AG20443 (cell line): Measurements from ENCODE around the gene SPRED2.
A peak's percentile ranks its signal among the peaks of the same experiment; 100 is the strongest.

Experiments
- DNase-seq: peaks from one replicate; pipeline ENCODE4 v3.0.0; 2012; ENCODE audit warnings: low spot score, mixed read lengths

SPRED2 gene

DNA sequence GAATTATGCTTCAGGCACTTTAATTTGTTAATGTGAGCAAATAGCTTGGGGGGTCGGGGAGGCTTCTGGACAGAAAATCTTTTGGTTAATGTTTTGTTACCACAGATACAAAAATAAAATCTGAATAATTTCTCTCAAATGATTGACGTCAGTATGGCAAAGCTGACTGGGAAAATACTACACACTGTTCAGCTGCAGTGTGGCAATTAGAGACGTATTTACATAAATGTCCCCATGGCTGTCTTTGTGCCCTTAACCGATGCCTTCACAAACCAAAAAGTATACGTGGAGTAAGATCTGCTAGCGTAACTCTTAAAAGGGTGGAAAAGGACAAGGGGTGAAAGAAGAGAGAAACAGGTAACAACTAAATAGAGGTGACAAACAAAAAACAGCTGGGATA lies 121.3 kb downstream of the SPRED2 start:
- no peak for DNase-seq

DNA sequence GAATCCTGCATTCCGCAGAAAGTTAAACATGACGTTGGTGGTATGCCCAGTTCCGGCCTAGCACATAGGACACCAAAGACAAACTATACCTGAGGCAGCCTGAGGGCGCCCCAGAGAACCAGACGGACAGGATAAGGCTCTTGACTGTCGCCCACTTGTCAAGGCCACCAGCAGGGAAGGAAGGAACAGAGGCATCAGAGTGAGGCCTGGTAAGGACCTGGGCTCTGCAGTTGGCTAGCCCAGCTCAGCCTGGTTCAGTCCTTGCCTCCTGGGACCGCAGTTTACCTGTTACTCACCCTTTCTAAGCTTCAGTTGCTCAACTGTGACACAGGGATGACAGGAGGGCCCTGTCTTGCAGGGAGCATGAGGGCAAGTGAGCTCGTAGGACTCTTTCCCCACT lies 122.7 kb downstream of the SPRED2 start:
- no peak for DNase-seq

DNA sequence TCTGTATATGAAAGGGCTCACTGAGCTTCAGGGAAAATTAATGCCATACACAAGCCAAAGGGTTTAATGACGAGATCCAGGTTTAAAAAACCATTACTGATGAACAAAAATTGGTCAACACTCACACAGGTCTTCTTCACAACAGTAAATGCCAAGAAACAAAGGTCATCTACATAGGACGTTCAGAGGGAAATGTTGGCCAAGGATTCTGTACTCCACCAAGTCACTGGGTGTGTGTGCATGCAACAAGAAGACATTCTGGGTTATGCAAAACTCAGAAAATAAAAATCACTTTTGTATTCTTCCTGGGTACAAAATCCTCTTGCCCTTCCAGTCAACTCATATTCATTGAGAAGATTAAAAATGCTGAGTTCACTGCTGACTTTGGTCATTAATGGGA lies 126.5 kb downstream of the SPRED2 start:
- DNase-seq = no peak

DNA sequence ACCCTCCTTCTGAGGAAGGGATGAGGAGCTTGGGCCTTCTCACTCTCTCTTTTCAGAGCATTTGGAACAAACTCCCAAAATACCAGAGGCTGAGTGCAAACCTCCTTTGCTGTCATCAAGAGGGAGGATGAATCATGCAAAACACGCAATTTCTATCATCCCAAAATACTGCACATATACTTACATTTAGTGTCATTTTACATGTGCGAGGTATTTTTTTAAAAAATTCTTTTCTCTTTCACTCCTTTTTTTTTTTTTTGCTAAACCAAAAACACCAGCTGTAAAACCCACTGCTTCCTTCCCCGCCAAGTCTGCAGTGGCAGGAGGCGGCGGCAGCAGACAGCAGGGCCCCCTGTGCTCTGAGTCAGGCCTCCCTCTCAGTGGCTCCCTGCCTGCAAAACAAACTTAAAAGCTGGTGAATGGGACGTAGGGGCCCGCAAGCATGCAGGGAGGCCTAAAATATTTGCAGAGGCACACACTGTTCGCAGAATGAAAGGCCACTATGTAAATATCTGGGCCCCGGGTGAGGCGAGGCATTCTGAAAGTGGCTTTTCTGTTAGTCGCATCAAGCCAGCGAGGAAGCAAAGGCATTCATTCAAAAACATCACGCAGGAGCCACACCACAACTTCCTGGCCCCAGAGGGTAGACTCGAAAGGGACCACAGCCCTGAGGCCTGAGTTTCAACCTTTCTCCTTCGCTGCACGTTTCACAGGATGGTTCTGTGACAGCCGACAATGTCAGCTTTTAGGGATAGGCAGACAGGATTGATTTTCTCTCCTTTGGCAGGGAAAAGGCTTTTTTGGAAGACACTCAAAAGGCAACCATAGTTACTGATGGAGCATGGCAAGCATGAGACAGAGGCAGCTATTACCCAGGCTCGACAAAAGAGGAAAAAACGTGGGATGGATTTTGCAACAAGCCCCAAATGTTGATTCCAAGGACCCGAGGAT lies 131.4 kb downstream of the SPRED2 start:
- DNase-seq = peak; percentile 91

DNA sequence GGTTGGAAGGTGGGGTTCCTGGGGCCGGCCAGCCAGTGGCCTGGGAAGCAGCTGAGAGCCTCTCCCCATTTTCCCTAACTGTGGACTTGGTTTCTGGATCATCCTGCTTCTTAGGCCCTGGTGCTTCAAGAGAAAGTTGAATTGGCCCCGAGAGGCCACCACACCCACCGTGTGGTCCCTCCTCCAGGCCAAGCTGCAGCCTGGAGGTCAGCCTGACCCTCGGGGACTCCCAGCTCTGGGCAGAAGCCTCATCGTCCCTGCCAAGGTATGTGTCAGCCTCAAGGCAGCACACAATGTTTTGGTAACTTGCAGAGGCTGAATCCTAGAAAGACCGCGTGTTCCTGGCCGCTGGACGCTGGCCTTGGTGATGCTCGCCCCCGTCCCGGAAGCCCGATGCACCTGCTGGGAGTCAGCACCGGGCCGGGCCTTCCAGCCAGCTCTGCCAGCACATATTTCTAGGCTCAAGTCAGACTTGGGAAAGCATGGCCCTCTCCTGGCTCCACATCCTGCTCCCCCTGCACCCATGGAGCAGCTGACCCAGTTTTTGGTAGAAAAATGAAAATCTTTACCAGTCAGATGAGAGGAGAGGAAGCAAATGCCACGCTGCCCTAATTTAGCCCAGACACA lies 132.2 kb downstream of the SPRED2 start:
- DNase-seq = peak; percentile 90

DNA sequence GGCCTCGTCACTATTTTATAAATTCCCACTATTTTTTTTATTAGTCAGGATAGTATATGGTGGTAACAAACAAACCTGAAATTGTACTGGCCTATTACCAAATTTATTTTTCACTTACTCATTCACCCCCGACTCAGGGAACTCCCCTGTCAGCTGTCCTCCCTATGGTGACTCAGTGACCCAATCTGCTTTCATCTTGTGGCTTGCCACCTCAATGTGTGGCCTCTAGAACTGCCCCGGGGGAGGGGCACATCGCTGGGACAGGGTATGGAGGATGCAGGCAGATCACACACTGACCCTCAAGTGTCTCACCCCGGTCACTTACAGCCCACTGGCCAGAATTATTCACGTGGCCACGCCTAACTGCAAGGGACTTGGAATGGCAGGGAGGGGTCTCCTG lies 133.2 kb downstream of the SPRED2 start:
- no peak for DNase-seq

DNA sequence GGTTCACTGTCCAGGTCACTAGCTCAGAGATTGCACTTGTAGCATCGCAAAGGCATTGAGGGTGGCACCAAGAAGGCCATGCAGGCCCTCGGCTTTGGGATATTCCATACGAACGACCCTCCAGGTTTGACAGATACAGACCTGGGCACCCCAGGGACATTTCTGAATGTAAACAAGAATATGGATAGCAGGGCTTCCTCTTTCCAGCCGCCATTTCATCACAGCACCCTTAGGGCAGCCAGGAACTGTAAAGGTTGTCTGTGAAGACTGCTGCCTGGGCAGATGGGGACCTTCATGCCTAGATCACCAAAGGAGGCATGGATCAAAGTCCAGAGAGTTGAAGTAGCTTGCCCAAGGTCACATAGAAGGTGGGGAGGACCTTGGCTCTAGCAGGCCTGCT lies 134.3 kb downstream of the SPRED2 start:
- no peak for DNase-seq

DNA sequence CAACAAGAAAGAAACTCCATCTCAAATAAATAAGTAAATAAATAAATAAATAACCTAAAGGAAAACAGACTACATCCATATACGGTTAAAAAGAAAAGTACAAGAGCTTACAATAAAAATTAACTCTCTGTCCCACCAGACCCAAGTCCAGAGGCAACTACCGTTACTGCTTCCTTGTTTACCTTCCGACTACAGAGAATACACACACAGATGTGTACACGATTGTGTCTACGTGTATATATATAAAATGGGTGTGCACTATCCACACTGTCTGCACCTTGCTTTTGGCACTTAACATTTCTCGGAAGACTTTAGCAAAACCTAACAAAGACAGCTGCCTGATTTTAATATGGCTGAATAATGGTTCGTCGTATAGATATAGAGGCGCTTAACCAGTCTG lies 134.9 kb downstream of the SPRED2 start:
- no peak for DNase-seq

DNA sequence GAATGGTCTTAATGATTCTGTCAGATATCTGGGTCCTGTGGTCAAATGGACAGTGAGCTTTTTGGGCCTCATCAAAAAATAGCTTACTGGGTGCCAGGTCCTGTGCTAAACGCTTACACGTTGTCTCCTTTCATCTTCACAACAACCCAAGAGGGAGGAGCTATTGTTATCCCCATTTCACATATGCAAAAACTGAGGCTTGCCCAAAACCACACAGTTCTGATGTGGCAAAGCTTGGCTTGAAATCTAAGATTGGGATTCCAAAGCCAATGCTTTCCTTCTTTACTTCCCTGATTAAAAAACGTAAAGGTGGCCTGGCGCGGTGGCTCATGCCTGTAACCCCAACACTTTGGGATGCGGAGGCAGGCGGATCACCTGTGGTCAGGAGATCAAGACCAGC lies 135.4 kb downstream of the SPRED2 start:
- no peak for DNase-seq

DNA sequence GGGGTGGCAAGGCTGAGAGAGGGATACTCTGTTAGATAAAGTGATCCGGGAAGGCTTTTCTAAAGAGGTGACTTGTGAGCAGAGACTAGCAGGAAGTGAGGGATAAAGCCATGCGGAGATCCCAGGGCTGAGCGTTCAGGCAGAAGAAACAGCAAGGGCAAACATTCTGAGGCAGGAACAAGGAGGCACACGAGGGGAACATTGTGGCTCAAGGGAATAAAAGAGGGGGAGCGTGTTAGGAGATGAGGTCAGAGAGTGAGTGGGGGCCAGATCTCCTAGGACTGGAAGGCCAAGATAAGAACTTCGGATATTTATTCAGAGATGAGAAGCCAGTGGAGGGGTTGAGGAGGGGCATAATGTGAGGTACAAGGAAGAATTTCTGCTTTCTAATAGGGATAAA lies 137.7 kb downstream of the SPRED2 start:
- no peak for DNase-seq

DNA sequence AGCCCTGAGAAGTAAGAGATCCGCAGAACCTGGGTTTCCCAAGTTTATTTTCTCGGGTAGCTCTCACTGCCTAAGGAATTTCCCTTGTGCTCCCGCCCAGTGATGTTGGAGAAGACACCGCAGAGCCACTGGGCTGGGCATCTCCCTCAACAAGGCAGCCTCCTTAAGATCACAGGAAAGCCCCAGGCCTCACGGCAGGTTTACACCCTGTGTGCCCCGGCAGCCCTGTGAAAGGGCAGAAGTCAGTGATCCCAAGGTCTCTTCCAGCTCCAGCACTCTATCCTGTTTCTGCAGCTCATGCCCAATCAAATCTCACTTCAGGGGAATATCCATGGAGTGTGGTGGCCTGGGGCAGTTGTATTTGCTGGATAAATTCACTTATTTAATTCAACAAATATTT lies 138.3 kb downstream of the SPRED2 start:
- DNase-seq = no peak

DNA sequence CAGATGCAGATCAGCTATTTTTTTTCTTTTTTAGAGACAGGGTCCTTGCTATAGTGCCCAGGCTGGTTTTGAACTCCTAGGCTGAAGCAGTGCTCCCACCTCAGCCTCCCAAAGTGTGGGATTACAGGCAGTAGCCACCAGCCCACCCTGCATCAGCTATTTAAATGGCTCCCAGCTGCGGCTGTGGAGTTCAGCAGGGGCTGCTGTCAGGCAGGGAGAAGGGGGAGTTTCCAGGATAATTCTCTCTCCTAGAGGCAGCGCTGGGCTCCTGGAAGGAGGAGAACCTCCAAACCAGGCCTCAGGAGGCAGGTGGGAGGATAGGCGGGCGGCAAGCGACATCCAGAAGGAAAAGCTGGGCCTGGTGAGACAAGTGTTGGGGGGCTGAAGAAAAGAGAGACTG lies 139.0 kb downstream of the SPRED2 start:
- DNase-seq = no peak

DNA sequence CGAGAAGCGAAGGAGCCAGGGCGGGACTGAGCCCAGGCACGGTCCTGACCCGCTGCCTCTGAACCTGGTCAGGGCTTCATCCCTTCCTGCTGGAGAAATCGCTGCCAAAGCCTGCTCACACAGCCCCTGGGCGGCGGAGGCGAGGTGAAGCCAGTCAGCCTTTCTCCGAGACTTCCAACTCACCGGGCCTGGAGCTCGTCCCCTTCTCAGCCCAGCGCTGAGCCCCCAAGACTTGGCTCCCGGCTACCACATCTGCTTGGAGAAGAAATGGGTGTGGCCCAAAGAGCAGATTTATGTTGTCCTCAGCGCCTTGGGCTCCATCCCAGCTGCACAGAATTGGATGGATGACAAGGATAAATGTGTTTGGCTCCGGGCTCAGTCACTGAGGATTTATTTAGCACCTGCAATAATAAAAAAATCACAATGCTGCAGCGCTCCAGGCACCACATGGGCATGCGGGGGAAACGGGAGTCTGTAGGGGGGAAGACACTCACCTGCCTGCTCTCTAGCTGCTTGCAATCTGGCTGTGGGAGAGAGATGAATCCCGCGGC lies 139.9 kb downstream of the SPRED2 start:
- no peak for DNase-seq

DNA sequence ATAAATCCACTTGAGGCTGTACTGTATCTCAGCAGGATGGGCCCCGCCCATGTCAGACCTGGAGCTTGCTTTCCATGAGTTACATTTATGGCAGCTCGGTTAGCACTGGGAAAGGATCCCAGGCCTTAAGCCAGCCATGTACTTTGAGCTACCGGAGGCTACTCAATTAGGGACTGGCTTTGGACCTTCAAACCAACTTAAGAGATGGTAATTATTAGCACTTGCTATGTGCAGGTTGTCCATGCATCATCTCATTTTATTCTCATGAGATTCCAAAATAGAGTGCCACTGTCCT lies 140.3 kb downstream of the SPRED2 start:
- no peak for DNase-seq

DNA sequence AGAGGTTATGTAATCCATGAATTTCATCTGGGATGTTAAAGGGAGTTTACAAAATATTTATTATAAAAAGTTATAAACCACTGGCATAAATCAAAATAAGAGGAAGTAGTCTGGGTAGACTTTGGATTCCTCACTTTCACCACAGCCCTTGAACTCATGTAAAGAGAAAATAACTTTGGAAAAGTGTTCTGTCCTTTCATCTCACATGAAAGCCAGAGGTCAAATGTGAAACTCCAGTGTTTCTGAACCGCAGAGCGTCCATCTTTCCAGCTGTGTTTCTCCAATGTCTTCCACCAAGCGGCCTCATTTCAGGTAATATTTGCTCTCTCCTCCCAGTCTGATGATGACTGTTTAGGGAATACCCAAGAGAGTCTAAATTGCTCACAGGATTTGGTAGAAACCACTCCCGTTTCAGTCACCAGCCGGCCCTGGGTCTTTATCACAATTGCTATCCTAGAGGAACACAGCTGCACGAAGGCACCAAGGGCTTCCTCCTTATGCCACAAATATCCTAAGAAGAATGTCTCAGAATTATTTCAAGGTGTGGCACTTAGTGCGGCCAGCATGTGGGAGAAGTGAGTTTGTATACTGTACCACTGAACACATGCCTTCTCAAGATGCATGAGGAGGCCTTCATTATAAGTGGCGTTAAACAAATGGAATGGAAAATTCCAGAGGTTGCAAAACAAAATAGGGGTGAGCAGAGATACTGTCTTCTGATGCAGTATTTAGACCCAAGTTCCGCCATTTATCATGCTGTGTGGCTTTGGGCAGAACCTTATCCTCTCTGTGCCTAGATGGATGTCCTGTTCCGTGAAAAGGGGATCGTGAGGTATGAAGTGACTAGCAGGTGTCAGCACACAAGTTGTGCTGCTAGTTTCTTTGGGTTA lies 140.9 kb downstream of the SPRED2 start:
- DNase-seq = no peak

DNA sequence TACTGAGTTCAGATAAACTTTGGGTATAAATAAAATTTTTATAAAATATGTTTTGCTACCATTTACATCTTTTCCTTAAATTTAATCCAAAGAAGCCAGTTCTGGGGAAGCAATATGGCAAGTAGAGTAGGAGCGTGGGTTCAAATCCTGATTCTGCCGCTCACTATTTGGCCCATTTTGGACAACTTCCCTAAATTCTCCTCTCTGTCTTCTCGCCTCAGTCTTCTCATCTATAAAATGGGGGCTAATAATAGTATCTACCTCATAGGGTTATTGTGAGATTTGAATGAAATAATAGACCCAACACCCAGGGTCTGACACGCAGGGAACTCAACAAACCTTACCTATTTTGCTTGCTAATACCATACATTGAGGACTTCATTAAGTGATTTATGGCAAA lies 145.0 kb downstream of the SPRED2 start:
- no peak for DNase-seq

DNA sequence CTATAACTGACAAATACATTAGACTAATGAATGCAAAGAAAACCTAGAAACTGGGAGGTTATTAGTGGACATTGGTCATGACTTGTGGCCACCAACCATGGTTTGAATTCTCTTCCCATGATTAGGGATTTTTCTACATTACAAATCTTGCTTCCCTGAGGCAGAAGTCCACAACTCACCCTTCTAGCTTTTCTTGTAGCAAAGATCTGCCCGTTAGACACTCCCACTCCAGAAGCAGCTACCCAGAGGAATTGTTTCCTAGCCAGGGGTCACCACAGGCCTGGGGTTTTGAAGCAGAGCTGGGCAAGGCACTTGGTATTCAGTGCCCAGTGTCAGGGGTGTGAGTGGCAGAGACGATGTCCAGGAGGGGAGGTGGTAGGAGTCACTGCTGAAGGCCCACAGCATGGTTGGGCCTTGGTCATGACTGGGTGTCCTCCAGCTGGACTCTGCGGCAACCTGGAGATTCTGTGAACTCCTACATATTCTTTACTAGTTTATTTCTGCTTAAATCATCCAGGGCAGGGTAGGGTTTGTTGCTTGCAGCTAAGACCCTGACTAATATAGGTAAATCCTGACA lies 149.8 kb downstream of the SPRED2 start:
- DNase-seq = no peak

DNA sequence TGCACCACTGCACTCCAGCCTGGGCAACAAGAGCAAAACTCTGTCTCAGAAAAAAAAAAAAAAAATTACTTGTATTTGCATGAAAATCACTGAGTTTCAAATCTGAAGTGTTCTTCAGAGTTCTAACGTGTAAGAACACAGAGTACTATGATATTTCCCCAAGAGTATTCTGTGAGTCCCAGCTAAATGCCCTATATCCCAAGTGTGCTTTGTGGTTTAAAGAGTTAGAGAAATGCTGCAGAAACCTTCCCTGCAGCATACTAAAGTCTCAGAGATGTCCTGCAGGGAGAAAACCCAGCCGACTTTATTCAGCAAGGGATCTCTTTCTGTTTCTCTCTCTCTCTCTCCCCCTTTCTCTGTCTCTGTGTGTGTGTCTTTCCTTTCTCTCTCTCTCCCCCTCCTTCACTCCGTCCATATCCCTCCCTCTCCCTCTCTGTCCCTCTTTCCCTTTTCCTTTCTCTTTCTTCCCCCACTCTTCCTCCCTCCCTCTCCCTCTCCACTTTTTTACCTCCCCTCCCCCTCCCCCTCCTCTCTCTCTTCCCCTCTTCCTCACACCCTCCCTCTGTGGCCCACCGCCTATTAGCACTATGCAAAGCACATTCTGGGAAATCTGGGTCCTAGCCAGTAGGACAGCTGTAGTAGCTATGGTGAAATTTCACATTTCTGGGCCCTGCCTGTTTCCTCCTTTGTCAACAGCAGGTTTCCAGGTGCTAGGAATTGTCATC lies 150.6 kb downstream of the SPRED2 start:
- DNase-seq = no peak

DNA sequence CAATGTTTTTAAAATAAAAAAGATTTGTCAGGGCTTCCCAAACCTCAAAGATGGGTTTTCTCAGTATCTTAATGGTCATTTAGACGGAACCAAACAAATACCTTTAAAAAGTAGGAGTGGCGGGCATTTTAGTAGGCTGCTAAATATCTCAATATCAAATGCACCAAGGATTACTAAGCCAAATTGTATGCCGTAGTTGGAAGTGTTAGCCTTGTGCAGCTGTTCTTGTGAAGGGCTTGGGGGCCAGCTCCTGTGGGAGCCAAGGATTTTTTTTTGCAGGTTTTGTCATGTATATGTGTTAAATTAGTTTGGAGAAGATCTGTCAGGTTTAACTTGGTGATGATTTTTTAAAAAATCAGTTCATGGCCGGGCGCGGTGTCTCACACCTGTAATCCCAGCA lies 152.6 kb downstream of the SPRED2 start:
- DNase-seq = no peak

DNA sequence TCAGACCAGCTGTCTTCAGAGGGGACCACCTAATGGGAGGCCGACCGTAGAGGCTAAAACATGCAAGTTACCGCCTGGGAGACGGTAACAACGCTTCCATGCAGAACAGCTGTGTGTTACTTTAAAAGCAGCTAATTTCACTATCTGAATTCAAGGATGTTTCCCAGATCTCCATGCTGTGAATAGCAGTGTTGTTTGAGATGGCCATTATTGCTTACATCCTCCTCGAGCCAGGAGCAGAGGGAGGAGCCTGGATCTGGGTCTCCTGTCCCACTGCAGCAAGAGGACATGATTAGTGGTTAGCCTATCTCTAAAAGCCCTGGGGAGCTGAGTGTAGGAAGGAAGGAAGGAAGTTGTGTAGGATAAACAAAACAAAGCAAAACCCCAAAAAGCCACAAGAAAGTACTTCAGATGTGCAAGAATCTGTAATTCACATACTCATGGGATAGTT lies 153.8 kb downstream of the SPRED2 start:
- DNase-seq = no peak

DNA sequence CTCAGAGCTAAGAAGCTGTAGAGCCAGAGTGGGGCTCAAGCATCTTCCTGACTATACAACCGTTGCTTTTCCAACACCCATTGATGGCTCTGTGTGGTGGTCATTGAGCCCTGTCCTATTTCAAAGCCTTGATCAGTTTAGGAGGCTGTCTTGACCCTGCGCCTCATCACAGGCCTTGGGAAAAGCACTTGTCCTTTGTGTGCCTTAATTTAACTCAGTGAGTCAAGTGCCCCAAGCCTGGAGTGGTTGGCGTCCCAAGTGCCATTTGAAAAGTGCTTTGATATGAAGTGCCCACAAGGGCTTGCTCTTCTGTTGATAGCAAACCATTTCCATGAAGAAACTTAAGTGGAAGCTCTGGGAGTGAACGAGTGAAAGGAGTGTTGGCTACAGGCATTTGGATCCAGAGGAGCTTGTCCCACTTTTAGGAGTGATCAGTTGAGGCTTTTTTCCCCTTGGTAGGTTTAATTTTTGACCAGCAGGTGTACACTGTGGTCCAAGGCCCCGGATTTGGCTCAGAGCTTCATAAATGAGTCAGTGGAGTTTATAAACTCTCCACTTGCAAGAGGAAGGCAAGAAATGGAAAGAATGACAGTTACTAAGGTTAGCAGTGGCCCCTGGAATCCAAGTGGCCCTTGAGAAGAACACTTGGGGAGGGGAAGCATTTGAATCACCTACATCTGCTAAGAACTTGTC lies 154.5 kb downstream of the SPRED2 start:
- DNase-seq = no peak
